GM23338 (cell line): ENCODE measurements around the gene TAF4. TPM values are rescaled to one million over a fixed set of nuclear protein-coding genes. Genes with fewer than 3 reads are reported as not detected.

Source experiments
- ATAC-seq: fragments of 200-7000 bp; cut with Tn5 transposase; 3 replicates; pipeline ENCODE4 v1.9.1; 2020
- DNase-seq: peaks from one replicate; pipeline ENCODE4 v3.0.0-alpha.2; 2015; ENCODE audit warnings: low spot score
- H2AFZ ChIP-seq: fragments of 200-600 bp; sonication (generic); 2 replicates; pipeline ENCODE4 v1.8.0; 2016; ENCODE audit warnings: antibody characterized with exemption, mild to moderate bottlenecking, moderate library complexity
- H3F3A ChIP-seq: fragments of 200-600 bp; sonication (generic); replicated peaks from 2 replicates; pipeline ENCODE4 v1.8.0; 2017; ENCODE audit warnings: antibody characterized with exemption, mixed run types, low read depth
- H3K27ac ChIP-seq: fragments of 200-600 bp; sonication (generic); 2 replicates; pipeline ENCODE4 v1.6.1; 2016; ENCODE audit warnings: low read depth
- H3K27me3 ChIP-seq: fragments of 200-600 bp; sonication (generic); 2 replicates; pipeline ENCODE4 v1.8.0; 2016; ENCODE audit warnings: mild to moderate bottlenecking, mixed run types, moderate library complexity; ENCODE audit not compliant: insufficient read depth
- H3K36me3 ChIP-seq: fragments of 200-600 bp; sonication (generic); 2 replicates; pipeline ENCODE4 v1.8.0; 2016; ENCODE audit warnings: mild to moderate bottlenecking; ENCODE audit not compliant: insufficient read depth
- H3K4me1 ChIP-seq: fragments of 200-600 bp; sonication (generic); 2 replicates; pipeline ENCODE4 v1.8.0; 2016; ENCODE audit warnings: mild to moderate bottlenecking, moderate library complexity; ENCODE audit not compliant: insufficient read depth
- H3K4me2 ChIP-seq: fragments of 200-600 bp; sonication (generic); 2 replicates; pipeline ENCODE4 v1.7.1; 2017; ENCODE audit warnings: mixed run types
- H3K4me3 ChIP-seq: fragments of 200-600 bp; sonication (generic); 2 replicates; pipeline ENCODE4 v1.6.1; 2016; ENCODE audit warnings: mixed run types
- H3K79me2 ChIP-seq: fragments of 200-600 bp; sonication (generic); replicated peaks from 2 replicates; pipeline ENCODE4 v1.8.0; 2017; ENCODE audit warnings: mild to moderate bottlenecking; ENCODE audit not compliant: insufficient read depth
- H3K9me2 ChIP-seq: fragments of 200-600 bp; sonication (generic); 2 replicates; pipeline ENCODE4 v1.8.0; 2017; ENCODE audit not compliant: insufficient read depth
- H4K20me1 ChIP-seq: fragments of 200-600 bp; sonication (generic); replicated peaks from 2 replicates; pipeline ENCODE4 v1.8.0; 2017; ENCODE audit warnings: mild to moderate bottlenecking; ENCODE audit not compliant: insufficient read depth
- H3K27ac Mint-ChIP-seq: 2 replicates; pipeline ENCODE4 v1.8.0; 2020; ENCODE audit warnings: inconsistent platforms, mild to moderate bottlenecking, moderate library complexity, mixed read lengths
- H3K27me3 Mint-ChIP-seq: 3 replicates; pipeline ENCODE4 v1.8.0; 2022; ENCODE audit warnings: low read depth, mild to moderate bottlenecking, moderate library complexity, mixed read lengths, inconsistent platforms; ENCODE audit not compliant: insufficient read depth, poor library complexity
- H3K36me3 Mint-ChIP-seq: 3 replicates; pipeline ENCODE4 v1.8.0; 2021; ENCODE audit warnings: low read depth, mild to moderate bottlenecking, inconsistent platforms, moderate library complexity, mixed read lengths
- H3K4me1 Mint-ChIP-seq: 3 replicates; pipeline ENCODE4 v1.8.0; 2020; ENCODE audit warnings: mild to moderate bottlenecking, inconsistent platforms, mixed read lengths
- H3K4me3 Mint-ChIP-seq: 3 replicates; pipeline ENCODE4 v1.8.0; 2021; ENCODE audit warnings: moderate library complexity, mild to moderate bottlenecking, inconsistent platforms, mixed read lengths
- H3K9me3 Mint-ChIP-seq: 3 replicates; pipeline ENCODE4 v1.8.0; 2020; ENCODE audit warnings: moderate library complexity, mild to moderate bottlenecking, inconsistent platforms, mixed read lengths
- CREB1 ChIP-seq: fragments of 250-450 bp; sonication (Bioruptor Pico); IDR thresholded peaks from 2 replicates; pipeline ENCODE4 v1.5.0; 2020; ENCODE audit warnings: low read depth, mild to moderate bottlenecking, moderate library complexity
- CTCF ChIP-seq, 2 experiments: fragments of 200-600 bp in 1 of 2; sonication (generic) in 1 of 2; conservative IDR thresholded peaks; 2 replicates each; pipeline versions ENCODE4 v1.5.1 to v1.6.1; 2016 to 2017; ENCODE audit warnings: antibody characterized with exemption in 2 of 2, low read depth in 2 of 2, mild to moderate bottlenecking in 2 of 2, moderate library complexity in 1 of 2
- ETS1 ChIP-seq: IDR thresholded peaks from 2 replicates; pipeline ENCODE4 v1.6.1; 2016; ENCODE audit warnings: antibody characterized with exemption
- EZH2 ChIP-seq: fragments of 200-600 bp; sonication (generic); IDR thresholded peaks from one replicate; pipeline ENCODE4 v1.8.0; 2017; ENCODE audit warnings: antibody characterized with exemption, mild to moderate bottlenecking, low read depth; ENCODE audit not compliant: unreplicated experiment
- EZH2phosphoT487 ChIP-seq: fragments of 200-600 bp; sonication (generic); IDR thresholded peaks from one replicate; pipeline ENCODE4 v1.8.1; 2018; ENCODE audit warnings: antibody characterized with exemption; ENCODE audit not compliant: unreplicated experiment
- JUNB ChIP-seq: IDR thresholded peaks from one replicate; pipeline ENCODE4 v1.6.1; 2016; ENCODE audit warnings: antibody characterized with exemption; ENCODE audit not compliant: unreplicated experiment
- NANOG ChIP-seq: IDR thresholded peaks from 2 replicates; pipeline ENCODE4 v1.6.1; 2016; ENCODE audit warnings: antibody characterized with exemption, borderline replicate concordance
- POLR2AphosphoS5 ChIP-seq: IDR thresholded peaks from 2 replicates; pipeline ENCODE4 v1.6.1; 2016; ENCODE audit warnings: antibody characterized with exemption, low read depth
- STAT1 ChIP-seq: IDR thresholded peaks from one replicate; pipeline ENCODE4 v1.6.1; 2016; ENCODE audit warnings: antibody characterized with exemption; ENCODE audit not compliant: unreplicated experiment
- ZNF114 ChIP-seq: fragments of 250-450 bp; sonication (Bioruptor Pico); IDR thresholded peaks from 2 replicates; pipeline ENCODE4 v1.5.0; 2020; ENCODE audit warnings: mild to moderate bottlenecking, moderate library complexity
- ZNF331 ChIP-seq: fragments of 250-450 bp; sonication (Bioruptor Pico); IDR thresholded peaks from 2 replicates; pipeline ENCODE4 v1.5.0; 2020; ENCODE audit warnings: low read depth, mild to moderate bottlenecking, moderate library complexity
- polyA plus RNA-seq: library from polyadenylated mRNA; unstranded; fragments of >200 nt; fragmentation: Nextera tagmentation; extraction: Ambion mirVana; gene quantifications from 2 replicates; pipeline ENCODE4 v1.2.1, GENCODE V29; 2016
- total RNA-seq: library from RNA; depleted of rRNA; stranded (reverse); fragments of >200 nt; shearing (Covaris generic); gene quantifications from 2 replicates; pipeline ENCODE4 v1.2.3, GENCODE V29; 2014
- TF ChIP-seq, protein P1 (sequence below): IDR thresholded peaks from one replicate; pipeline ENCODE4 v1.6.1; 2018; ENCODE audit warnings: antibody characterized with exemption; ENCODE audit not compliant: unreplicated experiment
- TF ChIP-seq, protein P2 (sequence below): fragments of 250-450 bp; sonication (Bioruptor Pico); IDR thresholded peaks from 2 replicates; pipeline ENCODE4 v1.5.0; 2020; ENCODE audit warnings: mild to moderate bottlenecking, moderate library complexity

TAF4 gene
- total and polyA plus RNA-seq, 2 experiments from 2014 or later: 7.2 to 60.0 TPM

- ATAC-seq (no peak), DNase-seq (no peak)
- TF ChIP-seq, protein P1, sequence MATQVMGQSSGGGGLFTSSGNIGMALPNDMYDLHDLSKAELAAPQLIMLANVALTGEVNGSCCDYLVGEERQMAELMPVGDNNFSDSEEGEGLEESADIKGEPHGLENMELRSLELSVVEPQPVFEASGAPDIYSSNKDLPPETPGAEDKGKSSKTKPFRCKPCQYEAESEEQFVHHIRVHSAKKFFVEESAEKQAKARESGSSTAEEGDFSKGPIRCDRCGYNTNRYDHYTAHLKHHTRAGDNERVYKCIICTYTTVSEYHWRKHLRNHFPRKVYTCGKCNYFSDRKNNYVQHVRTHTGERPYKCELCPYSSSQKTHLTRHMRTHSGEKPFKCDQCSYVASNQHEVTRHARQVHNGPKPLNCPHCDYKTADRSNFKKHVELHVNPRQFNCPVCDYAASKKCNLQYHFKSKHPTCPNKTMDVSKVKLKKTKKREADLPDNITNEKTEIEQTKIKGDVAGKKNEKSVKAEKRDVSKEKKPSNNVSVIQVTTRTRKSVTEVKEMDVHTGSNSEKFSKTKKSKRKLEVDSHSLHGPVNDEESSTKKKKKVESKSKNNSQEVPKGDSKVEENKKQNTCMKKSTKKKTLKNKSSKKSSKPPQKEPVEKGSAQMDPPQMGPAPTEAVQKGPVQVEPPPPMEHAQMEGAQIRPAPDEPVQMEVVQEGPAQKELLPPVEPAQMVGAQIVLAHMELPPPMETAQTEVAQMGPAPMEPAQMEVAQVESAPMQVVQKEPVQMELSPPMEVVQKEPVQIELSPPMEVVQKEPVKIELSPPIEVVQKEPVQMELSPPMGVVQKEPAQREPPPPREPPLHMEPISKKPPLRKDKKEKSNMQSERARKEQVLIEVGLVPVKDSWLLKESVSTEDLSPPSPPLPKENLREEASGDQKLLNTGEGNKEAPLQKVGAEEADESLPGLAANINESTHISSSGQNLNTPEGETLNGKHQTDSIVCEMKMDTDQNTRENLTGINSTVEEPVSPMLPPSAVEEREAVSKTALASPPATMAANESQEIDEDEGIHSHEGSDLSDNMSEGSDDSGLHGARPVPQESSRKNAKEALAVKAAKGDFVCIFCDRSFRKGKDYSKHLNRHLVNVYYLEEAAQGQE: no peak
- no peak for TF ChIP-seq JUNB
- no peak for TF ChIP-seq EZH2phosphoT487
- TF ChIP-seq ETS1: no peak
- TF ChIP-seq CTCF (conservative IDR thresholded peaks at IDR 0.05; ENCODE audit: low read depth in 2 of 2): no peak
- no peak for TF ChIP-seq NANOG
- no peak for TF ChIP-seq POLR2AphosphoS5
- TF ChIP-seq EZH2: no peak
- TF ChIP-seq, protein P2, sequence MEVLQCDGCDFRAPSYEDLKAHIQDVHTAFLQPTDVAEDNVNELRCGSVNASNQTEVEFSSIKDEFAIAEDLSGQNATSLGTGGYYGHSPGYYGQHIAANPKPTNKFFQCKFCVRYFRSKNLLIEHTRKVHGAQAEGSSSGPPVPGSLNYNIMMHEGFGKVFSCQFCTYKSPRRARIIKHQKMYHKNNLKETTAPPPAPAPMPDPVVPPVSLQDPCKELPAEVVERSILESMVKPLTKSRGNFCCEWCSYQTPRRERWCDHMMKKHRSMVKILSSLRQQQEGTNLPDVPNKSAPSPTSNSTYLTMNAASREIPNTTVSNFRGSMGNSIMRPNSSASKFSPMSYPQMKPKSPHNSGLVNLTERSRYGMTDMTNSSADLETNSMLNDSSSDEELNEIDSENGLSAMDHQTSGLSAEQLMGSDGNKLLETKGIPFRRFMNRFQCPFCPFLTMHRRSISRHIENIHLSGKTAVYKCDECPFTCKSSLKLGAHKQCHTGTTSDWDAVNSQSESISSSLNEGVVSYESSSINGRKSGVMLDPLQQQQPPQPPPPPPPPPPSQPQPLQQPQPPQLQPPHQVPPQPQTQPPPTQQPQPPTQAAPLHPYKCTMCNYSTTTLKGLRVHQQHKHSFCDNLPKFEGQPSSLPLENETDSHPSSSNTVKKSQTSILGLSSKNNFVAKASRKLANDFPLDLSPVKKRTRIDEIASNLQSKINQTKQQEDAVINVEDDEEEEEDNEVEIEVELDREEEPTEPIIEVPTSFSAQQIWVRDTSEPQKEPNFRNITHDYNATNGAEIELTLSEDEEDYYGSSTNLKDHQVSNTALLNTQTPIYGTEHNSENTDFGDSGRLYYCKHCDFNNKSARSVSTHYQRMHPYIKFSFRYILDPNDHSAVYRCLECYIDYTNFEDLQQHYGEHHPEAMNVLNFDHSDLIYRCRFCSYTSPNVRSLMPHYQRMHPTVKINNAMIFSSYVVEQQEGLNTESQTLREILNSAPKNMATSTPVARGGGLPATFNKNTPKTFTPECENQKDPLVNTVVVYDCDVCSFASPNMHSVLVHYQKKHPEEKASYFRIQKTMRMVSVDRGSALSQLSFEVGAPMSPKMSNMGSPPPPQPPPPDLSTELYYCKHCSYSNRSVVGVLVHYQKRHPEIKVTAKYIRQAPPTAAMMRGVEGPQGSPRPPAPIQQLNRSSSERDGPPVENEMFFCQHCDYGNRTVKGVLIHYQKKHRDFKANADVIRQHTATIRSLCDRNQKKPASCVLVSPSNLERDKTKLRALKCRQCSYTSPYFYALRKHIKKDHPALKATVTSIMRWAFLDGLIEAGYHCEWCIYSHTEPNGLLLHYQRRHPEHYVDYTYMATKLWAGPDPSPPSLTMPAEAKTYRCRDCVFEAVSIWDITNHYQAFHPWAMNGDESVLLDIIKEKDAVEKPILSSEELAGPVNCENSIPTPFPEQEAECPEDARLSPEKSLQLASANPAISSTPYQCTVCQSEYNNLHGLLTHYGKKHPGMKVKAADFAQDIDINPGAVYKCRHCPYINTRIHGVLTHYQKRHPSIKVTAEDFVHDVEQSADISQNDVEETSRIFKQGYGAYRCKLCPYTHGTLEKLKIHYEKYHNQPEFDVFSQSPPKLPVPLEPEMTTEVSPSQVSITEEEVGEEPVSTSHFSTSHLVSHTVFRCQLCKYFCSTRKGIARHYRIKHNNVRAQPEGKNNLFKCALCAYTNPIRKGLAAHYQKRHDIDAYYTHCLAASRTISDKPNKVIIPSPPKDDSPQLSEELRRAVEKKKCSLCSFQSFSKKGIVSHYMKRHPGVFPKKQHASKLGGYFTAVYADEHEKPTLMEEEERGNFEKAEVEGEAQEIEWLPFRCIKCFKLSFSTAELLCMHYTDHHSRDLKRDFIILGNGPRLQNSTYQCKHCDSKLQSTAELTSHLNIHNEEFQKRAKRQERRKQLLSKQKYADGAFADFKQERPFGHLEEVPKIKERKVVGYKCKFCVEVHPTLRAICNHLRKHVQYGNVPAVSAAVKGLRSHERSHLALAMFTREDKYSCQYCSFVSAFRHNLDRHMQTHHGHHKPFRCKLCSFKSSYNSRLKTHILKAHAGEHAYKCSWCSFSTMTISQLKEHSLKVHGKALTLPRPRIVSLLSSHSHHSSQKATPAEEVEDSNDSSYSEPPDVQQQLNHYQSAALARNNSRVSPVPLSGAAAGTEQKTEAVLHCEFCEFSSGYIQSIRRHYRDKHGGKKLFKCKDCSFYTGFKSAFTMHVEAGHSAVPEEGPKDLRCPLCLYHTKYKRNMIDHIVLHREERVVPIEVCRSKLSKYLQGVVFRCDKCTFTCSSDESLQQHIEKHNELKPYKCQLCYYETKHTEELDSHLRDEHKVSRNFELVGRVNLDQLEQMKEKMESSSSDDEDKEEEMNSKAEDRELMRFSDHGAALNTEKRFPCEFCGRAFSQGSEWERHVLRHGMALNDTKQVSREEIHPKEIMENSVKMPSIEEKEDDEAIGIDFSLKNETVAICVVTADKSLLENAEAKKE (CRISPR knock-in tag): no peak
- TF ChIP-seq ZNF114 (CRISPR knock-in tag): no peak
- no peak for TF ChIP-seq CREB1 (CRISPR knock-in tag)
- no peak for TF ChIP-seq STAT1
- TF ChIP-seq ZNF331: no peak
- H3K4me1 Mint-ChIP-seq: peaks cover 3% of the 10 kb centered on the region
- H3K4me3 ChIP-seq: no peak overlapping the region
- no peaks in the 10 kb centered on the region for H3K4me1 ChIP-seq
- H3F3A ChIP-seq: 0 out of 2 replicates have a peak, but pooled peaks cover 3% of the 10 kb centered on the region
- no peaks in the 10 kb centered on the region for H3K27me3 ChIP-seq
- peaks cover 12% of the 10 kb centered on the region; the same call in 1 of the 2 replicates for H3K36me3 ChIP-seq
- H3K27me3 Mint-ChIP-seq: peaks cover 10% of the 10 kb centered on the region
- peaks cover 18% of the 10 kb centered on the region for H4K20me1 ChIP-seq
- H3K27ac ChIP-seq: no peak overlapping the region
- H3K36me3 Mint-ChIP-seq: peaks cover 32% of the 10 kb centered on the region
- H3K4me2 ChIP-seq: no peak overlapping the region
- H3K9me2 ChIP-seq: no peaks in the 10 kb centered on the region
- no peak overlapping the region for H3K27ac Mint-ChIP-seq
- H2AFZ ChIP-seq: no peak overlapping the region
- peaks cover 46% of the 10 kb centered on the region for H3K79me2 ChIP-seq
- no peak overlapping the region for H3K4me3 Mint-ChIP-seq
- no peaks in the 10 kb centered on the region for H3K9me3 Mint-ChIP-seq
These were observed 53.0 kb downstream of the TAF4 start for GRCh38 chr20:62012631-62013030.
